Right lobe of liver (tissue), 4 donors: ENCODE results near the gene UBA3.

Source experiments
- POLR2A ChIP-seq: fragments of 450-650 bp; IDR thresholded peaks from one replicate; pipeline ENCODE4 v1.6.1; 2017; ENCODE audit warnings: antibody characterized with exemption, mild to moderate bottlenecking
- TF ChIP-seq, protein P1 (sequence below), 4 donors: fragments of 200-600 bp in 3 of 4; fragments of 450-650 bp in 1 of 4; IDR thresholded peaks; one replicate each; pipeline versions ENCODE4 v1.5.1 to v1.8.0; 2016 to 2022; ENCODE audit warnings: antibody characterized with exemption in 4 of 4, mild to moderate bottlenecking in 2 of 4
- donor health status: DM: no; HTN: no; CAD: no.
- donor health status: DM: no; HTN: no; CAD: no.
- donor health status: DM: no; HTN: yes; CAD: no.

DNA sequence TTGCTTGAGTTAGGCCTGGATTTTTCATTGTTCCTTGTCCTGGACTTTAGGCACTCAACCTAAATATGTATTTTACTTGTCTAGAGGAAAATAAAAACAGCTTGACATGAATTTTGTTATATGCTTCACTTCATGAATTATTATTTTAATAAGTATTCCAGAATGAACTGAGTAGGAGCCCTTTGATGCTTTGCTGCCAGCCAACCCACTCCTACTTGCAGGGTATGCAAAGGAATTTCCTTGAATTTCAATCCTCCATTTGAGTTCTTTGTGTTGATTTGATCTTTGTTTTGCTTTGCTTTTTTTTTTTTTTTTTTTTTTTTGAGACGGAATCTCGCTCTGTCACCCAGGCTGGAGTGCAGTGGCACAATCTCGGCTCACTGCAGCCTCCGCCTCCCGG is 16.1 kb upstream of the UBA3 start:
- TF ChIP-seq, protein P1, sequence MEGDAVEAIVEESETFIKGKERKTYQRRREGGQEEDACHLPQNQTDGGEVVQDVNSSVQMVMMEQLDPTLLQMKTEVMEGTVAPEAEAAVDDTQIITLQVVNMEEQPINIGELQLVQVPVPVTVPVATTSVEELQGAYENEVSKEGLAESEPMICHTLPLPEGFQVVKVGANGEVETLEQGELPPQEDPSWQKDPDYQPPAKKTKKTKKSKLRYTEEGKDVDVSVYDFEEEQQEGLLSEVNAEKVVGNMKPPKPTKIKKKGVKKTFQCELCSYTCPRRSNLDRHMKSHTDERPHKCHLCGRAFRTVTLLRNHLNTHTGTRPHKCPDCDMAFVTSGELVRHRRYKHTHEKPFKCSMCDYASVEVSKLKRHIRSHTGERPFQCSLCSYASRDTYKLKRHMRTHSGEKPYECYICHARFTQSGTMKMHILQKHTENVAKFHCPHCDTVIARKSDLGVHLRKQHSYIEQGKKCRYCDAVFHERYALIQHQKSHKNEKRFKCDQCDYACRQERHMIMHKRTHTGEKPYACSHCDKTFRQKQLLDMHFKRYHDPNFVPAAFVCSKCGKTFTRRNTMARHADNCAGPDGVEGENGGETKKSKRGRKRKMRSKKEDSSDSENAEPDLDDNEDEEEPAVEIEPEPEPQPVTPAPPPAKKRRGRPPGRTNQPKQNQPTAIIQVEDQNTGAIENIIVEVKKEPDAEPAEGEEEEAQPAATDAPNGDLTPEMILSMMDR (IDR thresholded peaks at IDR 0.05), result no peak
- TF ChIP-seq POLR2A, result no peak
